ENCODE measurements around the gene SPATA20. TPM values are rescaled to one million over a fixed set of nuclear protein-coding genes. Genes with fewer than 3 reads are reported as not detected.

Gene SPATA20
- polyA plus RNA-seq, 2 of the 4 experiments (the other 2 are of a cell fraction): 34.4 to 110 TPM

DNA sequence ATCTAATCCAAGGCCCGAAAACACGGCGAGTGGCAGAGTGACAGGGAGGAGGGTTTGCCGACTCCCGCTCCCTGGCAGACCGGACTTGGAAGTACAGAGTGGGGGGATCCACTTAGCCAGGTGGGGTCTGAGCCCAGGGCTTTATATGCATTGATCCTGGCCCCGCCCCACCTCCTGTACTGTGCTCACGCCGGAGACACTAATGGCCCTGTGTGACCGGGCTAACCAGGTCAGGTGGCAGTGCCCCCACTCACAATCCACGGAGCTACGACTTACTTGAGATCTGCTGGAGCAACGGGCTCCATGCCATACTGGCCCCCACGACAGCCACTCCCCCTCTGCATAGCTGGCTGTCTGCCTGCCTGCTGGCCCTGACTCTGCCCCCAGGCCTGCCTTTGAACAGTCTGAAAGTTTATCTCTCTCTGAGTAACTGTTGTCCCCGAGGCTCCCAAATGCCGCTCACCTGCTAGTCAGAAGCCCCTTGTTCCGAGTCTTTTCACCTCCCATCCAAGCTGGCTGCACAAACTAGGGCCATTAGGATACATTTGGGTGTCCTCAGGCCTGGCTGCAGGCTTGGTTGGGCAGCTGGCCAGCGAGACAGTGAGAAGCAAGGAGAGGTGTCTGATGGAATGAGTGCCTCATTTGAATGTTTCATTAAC, 41.5 kb downstream of the SPATA20 start:
- Histone ChIP-seq H3K27ac (no peak overlapping the region), H3K4me3 (no peak overlapping the region), H3K4me2 (no peak overlapping the region), H3K9me3 (no peaks in the 10 kb centered on the region), H3K4me1 (no peaks in the 10 kb centered on the region)
- ChIA-PET POLR2A (no interaction called here), CTCF (interaction anchor here (0.6 to 1.7 kb wide), 14 partner anchors 9 to 419 kb away, joined by 3 to 7 read pairs (median 4); no protein-coding TSS in a partner anchor)
- TF ChIP-seq HMGXB4 (CRISPR knock-in tag; IDR thresholded peaks at IDR 0.05; ENCODE audit: borderline replicate concordance) (no peak), FOSL2 (IDR thresholded peaks at IDR 0.05) (no peak), FOSL2 (CRISPR knock-in tag; IDR thresholded peaks at IDR 0.05) (no peak), ZFP36 (IDR thresholded peaks at IDR 0.05; ENCODE audit: borderline replicate concordance, partially characterized antibody) (no peak)
- FAIRE-seq (no peak), ATAC-seq (no peak), DNase-seq (ENCODE audit: low read depth in 1 of 2, low spot score in 1 of 2) (no peak)
- 83% methylated on average over 18 of the region's 18 CpGs for WGBS (ENCODE audit: missing lambda C conversion rate)

DNA sequence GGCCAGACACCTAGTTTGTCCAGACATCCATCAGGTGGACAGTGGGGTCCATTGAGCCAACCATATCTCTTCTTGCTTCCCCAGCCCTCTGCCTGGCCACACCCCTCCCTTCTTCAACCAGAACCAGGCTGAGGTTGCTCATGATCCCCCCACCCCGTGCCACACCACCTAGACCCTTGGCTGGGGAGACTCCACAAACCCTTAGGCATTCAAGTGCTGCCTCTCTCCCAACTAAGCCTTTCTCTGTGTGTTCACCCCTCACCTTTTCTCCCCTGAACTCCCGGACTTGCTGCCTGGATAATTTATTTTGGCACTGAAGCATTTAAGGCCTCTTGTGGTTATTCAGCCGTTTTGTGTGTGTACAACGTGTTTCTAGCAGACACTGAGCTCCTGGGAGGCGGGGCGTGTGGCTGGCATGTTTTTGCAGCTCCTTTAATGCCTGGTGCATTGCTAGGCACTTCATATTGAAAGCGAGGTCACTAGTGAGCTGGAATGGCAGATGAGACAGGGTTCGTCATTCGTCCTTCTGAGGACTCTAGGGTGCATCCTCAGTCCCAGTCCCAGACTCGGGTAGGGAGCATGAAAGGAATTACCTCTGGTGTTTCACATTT, 42.2 kb downstream of the SPATA20 start:
- Histone ChIP-seq H3K4me3 (no peak overlapping the region), H3K4me2 (no peak overlapping the region), H3K9me3 (no peaks in the 10 kb centered on the region), H3K27ac (no peak overlapping the region), H3K4me1 (no peaks in the 10 kb centered on the region)
- FAIRE-seq (no peak), DNase-seq (ENCODE audit: low read depth in 1 of 2, low spot score in 1 of 2) (no peak), ATAC-seq (no peak)
- POLR2A ChIA-PET: no interaction called here
- WGBS (ENCODE audit: missing lambda C conversion rate): 77% methylated on average over 10 of the region's 10 CpGs
- CTCF ChIA-PET: interaction anchor here (0.6 to 1.7 kb wide), 15 partner anchors 10 to 420 kb away, joined by 3 to 7 read pairs (median 4); no protein-coding TSS in a partner anchor
- no peak for TF ChIP-seq BHLHE40 (IDR thresholded peaks at IDR 0.05; ENCODE audit: low read depth, low read length)
- TF ChIP-seq ZFP36 (IDR thresholded peaks at IDR 0.05; ENCODE audit: borderline replicate concordance, partially characterized antibody): no peak
- TF ChIP-seq CEBPB (IDR thresholded peaks at IDR 0.05): no peak
- TF ChIP-seq NR3C1 (IDR thresholded peaks at IDR 0.05): no peak
- no peak for TF ChIP-seq JUN (IDR thresholded peaks at IDR 0.05)
- TF ChIP-seq RCOR1 (IDR thresholded peaks at IDR 0.05; ENCODE audit: low read depth, low read length): no peak
- TF ChIP-seq RARB (CRISPR knock-in tag; IDR thresholded peaks at IDR 0.05): no peak
- TF ChIP-seq HDAC2 (IDR thresholded peaks at IDR 0.05): no peak
- TF ChIP-seq SMC3 (IDR thresholded peaks at IDR 0.05): no peak
- TF ChIP-seq CBX2 (IDR thresholded peaks at IDR 0.05; ENCODE audit: borderline replicate concordance, low read depth): no peak
- TF ChIP-seq CBX8 (IDR thresholded peaks at IDR 0.05): no peak
- TF ChIP-seq, protein P1, sequence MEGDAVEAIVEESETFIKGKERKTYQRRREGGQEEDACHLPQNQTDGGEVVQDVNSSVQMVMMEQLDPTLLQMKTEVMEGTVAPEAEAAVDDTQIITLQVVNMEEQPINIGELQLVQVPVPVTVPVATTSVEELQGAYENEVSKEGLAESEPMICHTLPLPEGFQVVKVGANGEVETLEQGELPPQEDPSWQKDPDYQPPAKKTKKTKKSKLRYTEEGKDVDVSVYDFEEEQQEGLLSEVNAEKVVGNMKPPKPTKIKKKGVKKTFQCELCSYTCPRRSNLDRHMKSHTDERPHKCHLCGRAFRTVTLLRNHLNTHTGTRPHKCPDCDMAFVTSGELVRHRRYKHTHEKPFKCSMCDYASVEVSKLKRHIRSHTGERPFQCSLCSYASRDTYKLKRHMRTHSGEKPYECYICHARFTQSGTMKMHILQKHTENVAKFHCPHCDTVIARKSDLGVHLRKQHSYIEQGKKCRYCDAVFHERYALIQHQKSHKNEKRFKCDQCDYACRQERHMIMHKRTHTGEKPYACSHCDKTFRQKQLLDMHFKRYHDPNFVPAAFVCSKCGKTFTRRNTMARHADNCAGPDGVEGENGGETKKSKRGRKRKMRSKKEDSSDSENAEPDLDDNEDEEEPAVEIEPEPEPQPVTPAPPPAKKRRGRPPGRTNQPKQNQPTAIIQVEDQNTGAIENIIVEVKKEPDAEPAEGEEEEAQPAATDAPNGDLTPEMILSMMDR (IDR thresholded peaks at IDR 0.05): no peak
- TF ChIP-seq, protein P2, sequence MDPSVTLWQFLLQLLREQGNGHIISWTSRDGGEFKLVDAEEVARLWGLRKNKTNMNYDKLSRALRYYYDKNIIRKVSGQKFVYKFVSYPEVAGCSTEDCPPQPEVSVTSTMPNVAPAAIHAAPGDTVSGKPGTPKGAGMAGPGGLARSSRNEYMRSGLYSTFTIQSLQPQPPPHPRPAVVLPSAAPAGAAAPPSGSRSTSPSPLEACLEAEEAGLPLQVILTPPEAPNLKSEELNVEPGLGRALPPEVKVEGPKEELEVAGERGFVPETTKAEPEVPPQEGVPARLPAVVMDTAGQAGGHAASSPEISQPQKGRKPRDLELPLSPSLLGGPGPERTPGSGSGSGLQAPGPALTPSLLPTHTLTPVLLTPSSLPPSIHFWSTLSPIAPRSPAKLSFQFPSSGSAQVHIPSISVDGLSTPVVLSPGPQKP (IDR thresholded peaks at IDR 0.05; ENCODE audit: low read depth, low read length): no peak
- no peak for TF ChIP-seq CHD4 (IDR thresholded peaks at IDR 0.05; ENCODE audit: borderline replicate concordance)
- no peak for TF ChIP-seq PHF8 (IDR thresholded peaks at IDR 0.05; ENCODE audit: borderline replicate concordance, low read depth)

Data from A549 (cell line).